Measurements from ENCODE around the gene MDFIC. TPM values are rescaled to one million over a fixed set of nuclear protein-coding genes. Genes with fewer than 3 reads are reported as not detected.

The MDFIC gene
- total and polyA plus RNA-seq, 9 donors: 10.6 to 30.0 (median 17.9) TPM

- H3K27ac ChIP-seq: no peak overlapping the region
- H3K27me3 ChIP-seq: no peaks in the 10 kb centered on the region
- no peaks in the 10 kb centered on the region for H3K9me3 ChIP-seq
- no peak for DNase-seq
- TF ChIP-seq CTCF (IDR thresholded peaks at IDR 0.05) (no peak), POLR2A (IDR thresholded peaks at IDR 0.05) (no peak), EP300 (IDR thresholded peaks at IDR 0.05) (no peak)
- intact Hi-C loops (cut with DNase I): no loop called here
- 13 to 23% (median 16%) methylated on average over 6 of the region's 6 CpGs for WGBS, 3 donors
- no peaks in the 10 kb centered on the region for H3K36me3 ChIP-seq
- H3K4me3 ChIP-seq: no peak overlapping the region
- H3K4me1 ChIP-seq (ENCODE audit: insufficient read depth): no peaks in the 10 kb centered on the region
These were observed 126.2 kb downstream of the MDFIC start for GRCh38 chr7:115047958-115048720.

- H3K4me1 ChIP-seq (ENCODE audit: insufficient read depth): no peaks in the 10 kb centered on the region
- intact Hi-C loops (cut with DNase I): no loop called here
- 87 to 89% (median 88%) methylated on average over 4 of the region's 4 CpGs for WGBS, 3 donors
- no peak for DNase-seq
- H3K9me3 ChIP-seq: no peaks in the 10 kb centered on the region
- no peaks in the 10 kb centered on the region for H3K27me3 ChIP-seq
- H3K4me3 ChIP-seq: no peak overlapping the region
- no peak for TF ChIP-seq POLR2A (IDR thresholded peaks at IDR 0.05)
- TF ChIP-seq EP300 (IDR thresholded peaks at IDR 0.05): no peak
- TF ChIP-seq CTCF (IDR thresholded peaks at IDR 0.05): no peak
- no peak overlapping the region for H3K27ac ChIP-seq
- H3K36me3 ChIP-seq: no peaks in the 10 kb centered on the region
These were observed 130.8 kb downstream of the MDFIC start for GRCh38 chr7:115052706-115053105.

- no peaks in the 10 kb centered on the region for H3K27me3 ChIP-seq
- H3K9me3 ChIP-seq: no peaks in the 10 kb centered on the region
- no peak overlapping the region for H3K27ac ChIP-seq
- DNase-seq: no peak
- H3K4me1 ChIP-seq (ENCODE audit: insufficient read depth): peaks cover 2% of the 10 kb centered on the region
- TF ChIP-seq CTCF (IDR thresholded peaks at IDR 0.05) (no peak), EP300 (IDR thresholded peaks at IDR 0.05) (no peak), POLR2A (IDR thresholded peaks at IDR 0.05) (no peak)
- intact Hi-C loops (cut with DNase I): no loop called here
- H3K4me3 ChIP-seq: no peak overlapping the region
- H3K36me3 ChIP-seq: no peaks in the 10 kb centered on the region
- 61 to 62% (median 61%) methylated on average over 3 of the region's 3 CpGs for WGBS, 3 donors
These were observed 132.7 kb downstream of the MDFIC start for GRCh38 chr7:115054478-115055065.

GRCh38 chr7:115056019-115056418 lies 134.1 kb downstream of the MDFIC start:
- 80 to 89% (median 82%) methylated on average over 2 of the region's 2 CpGs for whole genome bisulfite sequencing, 3 donors
- H3K27me3 ChIP-seq: no peaks in the 10 kb centered on the region
- H3K27ac ChIP-seq: no peak overlapping the region
- intact Hi-C loops (cut with DNase I): no loop called here
- TF ChIP-seq POLR2A (IDR thresholded peaks at IDR 0.05): no peak
- no peak for TF ChIP-seq CTCF (IDR thresholded peaks at IDR 0.05)
- no peak for TF ChIP-seq EP300 (IDR thresholded peaks at IDR 0.05)
- DNase-seq: no peak
- H3K36me3 ChIP-seq: no peaks in the 10 kb centered on the region
- peaks cover 2% of the 10 kb centered on the region for H3K4me1 ChIP-seq (ENCODE audit: insufficient read depth)
- no peak overlapping the region for H3K4me3 ChIP-seq
- no peaks in the 10 kb centered on the region for H3K9me3 ChIP-seq
